Gastroesophageal sphincter (tissue), 3 donors: ENCODE data around the gene TNFRSF9.

ENCODE experiments used
- EP300 ChIP-seq: sonication (generic); formaldehyde crosslinking; IDR thresholded peaks from one replicate; pipeline ENCODE4 v1.6.1; 2017; ENCODE audit warnings: antibody characterized with exemption, mild to moderate bottlenecking
- POLR2AphosphoS5 ChIP-seq: sonication (generic); formaldehyde crosslinking; IDR thresholded peaks from one replicate; pipeline ENCODE4 v1.6.1; 2017; ENCODE audit warnings: antibody characterized with exemption
- TF ChIP-seq, protein P1 (sequence below), 4 experiments: fragments of 200-600 bp in 2 of 4; fragments of 450-650 bp in 2 of 4; sonication (generic) in 1 of 4; IDR thresholded peaks; one replicate each; pipeline ENCODE4 v1.5.1; 2017 to 2019; ENCODE audit warnings: antibody characterized with exemption in 4 of 4, mild to moderate bottlenecking in 2 of 4, moderate library complexity in 2 of 4

GRCh38 chr1:7987528-7987927 lies 46.9 kb upstream of the TNFRSF9 start:
- TF ChIP-seq, protein P1, sequence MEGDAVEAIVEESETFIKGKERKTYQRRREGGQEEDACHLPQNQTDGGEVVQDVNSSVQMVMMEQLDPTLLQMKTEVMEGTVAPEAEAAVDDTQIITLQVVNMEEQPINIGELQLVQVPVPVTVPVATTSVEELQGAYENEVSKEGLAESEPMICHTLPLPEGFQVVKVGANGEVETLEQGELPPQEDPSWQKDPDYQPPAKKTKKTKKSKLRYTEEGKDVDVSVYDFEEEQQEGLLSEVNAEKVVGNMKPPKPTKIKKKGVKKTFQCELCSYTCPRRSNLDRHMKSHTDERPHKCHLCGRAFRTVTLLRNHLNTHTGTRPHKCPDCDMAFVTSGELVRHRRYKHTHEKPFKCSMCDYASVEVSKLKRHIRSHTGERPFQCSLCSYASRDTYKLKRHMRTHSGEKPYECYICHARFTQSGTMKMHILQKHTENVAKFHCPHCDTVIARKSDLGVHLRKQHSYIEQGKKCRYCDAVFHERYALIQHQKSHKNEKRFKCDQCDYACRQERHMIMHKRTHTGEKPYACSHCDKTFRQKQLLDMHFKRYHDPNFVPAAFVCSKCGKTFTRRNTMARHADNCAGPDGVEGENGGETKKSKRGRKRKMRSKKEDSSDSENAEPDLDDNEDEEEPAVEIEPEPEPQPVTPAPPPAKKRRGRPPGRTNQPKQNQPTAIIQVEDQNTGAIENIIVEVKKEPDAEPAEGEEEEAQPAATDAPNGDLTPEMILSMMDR (IDR thresholded peaks at IDR 0.05): no peak
- TF ChIP-seq EP300 (no peak), POLR2AphosphoS5 (no peak)
